T-cell (primary cell): Measurements from ENCODE around the gene CIPC. TPM values are rescaled to one million over a fixed set of nuclear protein-coding genes. Genes with fewer than 3 reads are reported as not detected.

Experiments
- ATAC-seq, 4 experiments: fragments of 200-7000 bp in 3 of 4; fragments of 150-1000 bp in 1 of 4; cut with Tn5 transposase; replicated peaks in 1 of 4; 1 replicate in 3 of 4; 2 replicates in 1 of 4; pipeline ENCODE4 v1.10.0; 2021; ENCODE audit warnings: moderate library complexity in 3 of 4, mild to moderate bottlenecking in 2 of 4, moderate number of reproducible peaks in 1 of 4
- CTCF ChIA-PET, 2 donors: fragments of 300-600 bp; sonication (Branson Sonifier 250); formaldehyde crosslinking; loops; one replicate each; lab custom pipeline; 2022; ENCODE audit warnings: antibody characterized with exemption in 2 of 2; lab: Charles Lee
- POLR2A ChIA-PET, 2 donors: fragments of 300-600 bp; sonication (Branson Sonifier 250); formaldehyde crosslinking; loops; one replicate each; lab custom pipeline; 2022; ENCODE audit warnings: antibody characterized with exemption in 2 of 2; lab: Charles Lee
- DNase-seq, 35 experiments: peaks; one replicate each; pipeline versions ENCODE4 v3.0.0 to v3.0.0-alpha.2; 2013 to 2023
- H3K27ac ChIP-seq: one replicate; pipeline ENCODE4 v1.5.1; 2013; ENCODE audit warnings: low read length
- H3K27me3 ChIP-seq, 2 experiments: replicated peaks in 1 of 2; 1 replicate in 1 of 2; 2 replicates in 1 of 2; pipeline versions ENCODE4 v1.6.1 to v1.7.0; 2013; ENCODE audit warnings: low read length in 1 of 2, mixed read lengths in 1 of 2; ENCODE audit not compliant: control insufficient read depth in 2 of 2, insufficient read depth in 2 of 2; ENCODE audit errors: extremely low read depth in 1 of 2
- H3K36me3 ChIP-seq, 2 donors: 1 replicate in 1 of 2; 2 replicates in 1 of 2; pipeline versions ENCODE4 v1.6.1 to v1.7.0; 2013; ENCODE audit warnings: low read length in 1 of 2; ENCODE audit not compliant: control insufficient read depth in 2 of 2, insufficient read depth in 1 of 2; ENCODE audit errors: extremely low read depth in 1 of 2
- H3K4me1 ChIP-seq, 2 experiments: 1 replicate in 1 of 2; 2 replicates in 1 of 2; pipeline versions ENCODE4 v1.6.1 to v1.7.0; 2013; ENCODE audit warnings: low read length in 2 of 2, mixed read lengths in 1 of 2; ENCODE audit not compliant: insufficient read depth in 2 of 2, control insufficient read depth in 1 of 2; ENCODE audit errors: extremely low read depth in 1 of 2
- H3K4me3 ChIP-seq, 2 donors: 1 replicate in 1 of 2; 2 replicates in 1 of 2; pipeline versions ENCODE4 v1.5.1 to v1.7.0; 2013; ENCODE audit warnings: mild to moderate bottlenecking in 2 of 2, low read length in 1 of 2, moderate library complexity in 1 of 2; ENCODE audit not compliant: control insufficient read depth in 1 of 2; ENCODE audit errors: extremely low read depth in 1 of 2
- H3K9me3 ChIP-seq: 2 replicates; pipeline ENCODE4 v1.7.0; 2013
- H3K27ac Mint-ChIP-seq, 2 donors: one replicate each; pipeline ENCODE4 v1.8.0; 2020 to 2021; ENCODE audit warnings: mild to moderate bottlenecking in 2 of 2, mixed read lengths in 2 of 2
- H3K27me3 Mint-ChIP-seq, 2 donors: one replicate each; pipeline ENCODE4 v1.8.0; 2021 to 2022; ENCODE audit warnings: mixed read lengths in 2 of 2
- H3K36me3 Mint-ChIP-seq: one replicate; pipeline ENCODE4 v1.8.0; 2021; ENCODE audit warnings: mixed read lengths
- H3K4me1 Mint-ChIP-seq, 3 donors: one replicate each; pipeline ENCODE4 v1.8.0; 2020 to 2022; ENCODE audit warnings: mixed read lengths in 3 of 3, mild to moderate bottlenecking in 1 of 3
- H3K4me3 Mint-ChIP-seq, 3 donors: one replicate each; pipeline ENCODE4 v1.8.0; 2020 to 2022; ENCODE audit warnings: mild to moderate bottlenecking in 3 of 3, mixed read lengths in 3 of 3, moderate library complexity in 3 of 3
- H3K9me3 Mint-ChIP-seq, 3 donors: one replicate each; pipeline ENCODE4 v1.8.0; 2020 to 2022; ENCODE audit warnings: mixed read lengths in 3 of 3
- WGBS: methylation state at CpG from one replicate; pipeline ENCODE4 v1.1.5; 2013; ENCODE audit warnings: missing lambda C conversion rate; ENCODE audit not compliant: insufficient coverage; 5-methylcytosine and 5-hydroxymethylcytosine counted together
- total RNA-seq, 35 experiments: library from RNA in 6 of 35; stranded (reverse) in 6 of 35; fragments of 120-200 nt in 1 of 35; gene quantifications; one replicate each; pipeline versions ENCODE4 v1.2.1 to v1.2.4 and lab custom pipeline; 2013 to 2026

Gene CIPC
- total RNA-seq, 5 donors from 2014 or later (not counting 1 experiment from before 2014, with no cell fraction given): 8.4 to 14.0 (median 11.8) TPM

DNA sequence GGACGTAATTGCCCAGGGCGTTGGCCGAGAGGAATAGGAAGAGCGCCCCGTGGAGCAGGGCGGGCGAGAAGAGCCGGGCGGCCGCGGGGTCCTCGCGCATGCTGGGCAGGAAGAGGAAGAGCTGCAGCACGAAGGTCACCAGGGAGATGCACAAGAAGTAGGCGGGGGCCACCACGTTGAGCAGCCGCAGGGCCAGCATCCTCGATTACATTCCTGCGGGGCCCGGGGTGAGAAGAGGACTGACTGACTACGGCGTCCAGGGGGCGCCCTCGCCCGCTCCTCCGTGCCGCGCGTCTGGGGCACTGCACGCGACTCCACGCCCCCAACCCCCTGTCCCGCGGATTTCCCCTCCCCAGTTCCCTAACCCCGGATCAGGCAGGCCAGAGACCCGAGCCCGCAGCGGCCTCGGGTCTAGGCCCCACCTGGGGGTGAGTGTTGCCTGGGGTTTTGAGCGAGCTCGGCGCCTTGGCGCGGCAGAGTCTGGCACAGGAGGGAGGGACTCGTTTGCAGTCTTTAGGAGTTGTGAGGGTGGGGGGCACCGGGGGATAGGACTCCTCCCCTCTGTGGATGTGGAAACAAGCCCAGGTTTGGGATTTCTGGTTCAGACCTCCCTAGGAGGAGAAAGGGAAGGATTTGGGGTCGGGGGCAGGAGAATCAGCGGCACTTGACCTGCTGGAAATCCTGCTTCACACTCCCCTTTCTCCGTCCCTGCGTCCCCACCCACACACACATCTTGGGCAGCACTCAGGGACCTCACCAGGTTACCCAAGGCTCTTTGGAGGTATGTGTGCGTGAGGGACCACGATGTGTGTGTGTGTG lies 41.7 kb downstream of the CIPC start:
- H3K36me3 Mint-ChIP-seq: no peaks in the 10 kb centered on the region

DNA sequence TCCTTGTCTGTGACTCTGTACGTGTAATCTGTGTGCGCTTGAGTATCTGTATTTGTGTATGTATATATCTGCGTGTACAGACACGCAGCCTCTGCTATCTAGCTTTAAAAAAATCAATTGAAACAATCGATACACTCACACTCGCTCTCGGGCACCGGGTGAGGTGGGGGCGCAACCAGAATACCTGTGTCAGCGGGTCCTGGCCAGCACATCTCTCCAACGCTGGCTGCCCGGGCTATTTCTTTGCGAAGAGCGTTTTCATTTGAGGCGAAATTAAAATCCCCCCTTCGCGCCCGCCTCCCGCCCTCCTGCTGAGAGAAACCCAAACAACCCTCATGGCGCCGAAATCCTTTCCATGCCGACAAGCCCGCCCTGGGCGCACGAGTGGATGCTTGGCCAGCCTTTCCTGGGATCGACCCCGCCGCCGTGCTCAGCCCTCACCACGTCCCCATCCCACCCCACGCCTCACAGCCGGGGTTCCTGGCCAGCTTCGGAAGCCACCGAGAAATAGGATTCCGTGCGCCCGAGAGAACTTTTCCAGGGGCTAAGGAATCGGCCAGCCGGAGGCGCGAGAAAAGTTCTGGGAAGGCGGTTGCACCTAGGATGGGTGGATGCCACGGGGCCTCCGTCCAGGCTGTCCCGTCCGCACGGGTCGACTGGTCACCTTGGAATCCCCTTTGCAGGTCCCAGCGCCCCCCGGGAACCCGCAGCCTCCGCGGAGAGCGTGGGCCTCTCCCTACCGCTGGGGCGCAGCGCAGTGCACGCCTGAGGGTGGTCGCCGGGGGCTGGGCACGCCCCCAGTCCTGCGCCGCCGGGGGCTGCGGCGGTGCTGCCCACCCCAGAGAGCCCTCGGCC lies 42.5 kb downstream of the CIPC start:
- WGBS: 4% methylated on average over 64 of the region's 67 CpGs

More for the DNA sequence above, 41.7 kb downstream of the CIPC start:
- Mint-ChIP-seq H3K4me3 (peak overlapping the region; percentile 45 to 67 (median 60)), H3K27me3 (peaks cover 65 to 86% of the 10 kb centered on the region in 2 donors), H3K9me3 (no peaks in the 10 kb centered on the region), H3K27ac (no peak overlapping the region), H3K4me1 (peaks cover 25 to 28% (median 26%) of the 10 kb centered on the region in 3 donors)
- peak in 14 of 35 experiments; percentile 9 to 55 (median 24) for DNase-seq
- ChIA-PET CTCF (interaction anchor here in 1 of 2 donors (0.6 kb wide), 1 partner anchor 177 kb away, joined by 6 read pairs; no protein-coding TSS in a partner anchor), POLR2A (no interaction called here)
- peak in 3 of 4 experiments; percentile 64 to 75 (median 67) for ATAC-seq
- Histone ChIP-seq H3K4me1 (peaks cover 0 to 26% of the 10 kb centered on the region in 2 experiments), H3K27ac (no peak overlapping the region), H3K27me3 (peaks cover 11 to 76% of the 10 kb centered on the region in 2 experiments), H3K9me3 (no peaks in the 10 kb centered on the region), H3K36me3 (no peaks in the 10 kb centered on the region), H3K4me3 (no peak overlapping the region)
- WGBS: 5% methylated on average over 18 of the region's 52 CpGs

DNA sequence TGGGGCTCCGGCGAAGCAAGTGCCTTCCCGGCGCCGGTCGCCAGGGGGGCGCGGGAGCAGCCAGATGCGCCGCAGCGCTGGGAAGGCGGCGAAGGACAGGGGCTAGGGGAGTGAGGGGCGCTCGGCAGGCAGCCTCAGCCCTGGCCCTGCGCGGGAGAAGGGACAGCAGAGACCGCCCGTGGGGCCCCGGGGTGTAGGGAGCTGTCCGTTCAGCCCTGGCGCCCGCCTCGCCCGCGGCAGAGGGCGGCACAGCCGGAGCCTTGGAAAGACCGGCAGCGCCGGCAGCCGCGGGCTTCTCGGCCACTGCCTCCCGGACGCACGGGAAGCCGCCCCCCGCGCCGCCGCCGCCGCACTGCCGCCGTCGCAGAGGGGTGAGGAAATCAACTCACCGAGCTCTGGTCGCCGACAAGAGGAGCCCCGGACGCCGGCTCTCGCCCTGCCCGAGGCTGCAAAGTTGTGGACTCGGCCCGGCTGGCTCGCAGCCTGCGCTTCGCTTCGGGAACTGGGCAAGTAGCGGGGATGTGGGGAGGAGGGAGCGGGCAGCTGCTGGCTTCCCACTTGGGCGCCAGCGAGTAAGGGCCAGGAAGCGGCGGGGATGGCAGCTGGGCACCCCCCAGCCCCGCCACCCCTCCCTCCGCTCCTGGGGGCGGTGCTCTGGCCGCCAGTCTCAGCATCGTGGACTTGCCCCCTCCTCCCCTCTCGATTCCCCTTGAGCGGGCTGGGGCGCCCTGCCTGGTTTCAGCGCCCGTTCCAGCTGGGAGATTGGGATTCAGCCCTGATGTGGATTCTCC lies 43.4 kb downstream of the CIPC start, which contains the start of gene ZDHHC22:
Gene ZDHHC22, minus strand, starts transcription at position 578 of the 791 bp plus-strand sequence. CDS start 2,053 bp downstream, outside the sequence.
- Mint-ChIP-seq H3K36me3 (no peaks in the 10 kb centered on the region), H3K27ac (no peak within 1 kb of the TSS), H3K9me3 (no peaks in the 10 kb centered on the region), H3K27me3 (peaks cover 69 to 85% of the 10 kb centered on the region in 2 donors), H3K4me1 (peaks cover 25 to 28% (median 26%) of the 10 kb centered on the region in 3 donors), H3K4me3 (peak within 1 kb of the TSS; percentile 25 to 69 (median 60))
- DNase-seq: no peak
- peak in 2 of 4 experiments; percentile 13 to 31 for ATAC-seq
- CTCF ChIA-PET: interaction anchor here in 1 of 2 donors (0.6 kb wide), 1 partner anchor 9 kb away, joined by 3 read pairs; no protein-coding TSS in a partner anchor
- Histone ChIP-seq H3K4me1 (peaks cover 0 to 26% of the 10 kb centered on the region in 2 experiments), H3K27ac (no peak within 1 kb of the TSS), H3K4me3 (no peak within 1 kb of the TSS), H3K36me3 (no peaks in the 10 kb centered on the region), H3K27me3 (peaks cover 16 to 74% of the 10 kb centered on the region in 2 experiments), H3K9me3 (no peaks in the 10 kb centered on the region)
- POLR2A ChIA-PET: no interaction called here
- WGBS: under 1% methylated on average over 65 of the region's 77 CpGs

More for the DNA sequence above, 42.5 kb downstream of the CIPC start:
- H3K4me3 ChIP-seq: no peak overlapping the region
- ATAC-seq (no peak), DNase-seq (no peak)
- Mint-ChIP-seq H3K4me1 (peaks cover 25 to 28% (median 26%) of the 10 kb centered on the region in 3 donors), H3K27me3 (peaks cover 66 to 84% of the 10 kb centered on the region in 2 donors), H3K27ac (no peak overlapping the region), H3K4me3 (peak overlapping the region; percentile 45 to 67 (median 60)), H3K36me3 (no peaks in the 10 kb centered on the region), H3K9me3 (no peaks in the 10 kb centered on the region)
- POLR2A ChIA-PET: no interaction called here
- H3K4me1 ChIP-seq: peaks cover 0 to 26% of the 10 kb centered on the region in 2 experiments
- CTCF ChIA-PET: no interaction called here
- H3K9me3 ChIP-seq: no peaks in the 10 kb centered on the region
- no peaks in the 10 kb centered on the region for H3K36me3 ChIP-seq
- H3K27ac ChIP-seq: no peak overlapping the region
- peaks cover 14 to 68% of the 10 kb centered on the region in 2 experiments for H3K27me3 ChIP-seq

DNA sequence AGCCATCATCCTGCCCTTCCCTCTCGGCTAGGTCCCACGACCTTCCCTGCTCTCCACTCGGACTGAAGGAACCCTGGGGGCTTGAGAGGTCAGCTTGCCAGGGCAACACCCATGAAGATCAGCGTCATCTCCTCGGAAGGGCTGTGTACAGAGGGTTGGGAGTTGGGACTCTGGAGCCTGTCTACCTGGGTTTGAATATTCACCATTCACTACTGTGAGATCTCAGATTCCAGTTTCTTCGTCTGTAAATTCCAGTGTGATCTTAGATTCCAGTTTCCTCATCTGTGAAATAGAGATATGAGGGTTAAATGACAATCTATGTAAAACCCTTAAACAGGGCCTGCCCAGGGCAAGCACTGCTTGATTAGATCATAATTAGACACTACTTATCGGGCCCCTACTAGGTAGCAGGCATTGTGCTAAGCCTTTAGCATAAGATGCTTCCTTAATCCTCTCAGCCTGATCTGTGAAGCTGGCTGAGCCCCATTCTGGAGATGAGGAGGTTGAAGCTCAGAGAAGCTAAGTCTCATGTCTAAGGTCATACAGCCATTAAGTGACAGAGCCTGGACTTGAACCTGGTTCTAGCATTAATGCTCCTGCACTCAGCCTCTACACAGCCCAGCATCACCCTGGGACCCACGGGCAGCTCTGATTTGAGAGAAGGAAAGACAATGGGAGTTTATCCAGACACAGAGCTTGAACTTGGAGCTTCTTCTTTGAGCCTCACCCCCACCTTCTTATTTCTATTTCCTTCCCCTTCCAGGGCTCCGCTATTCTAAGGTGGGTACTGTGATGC lies 44.1 kb downstream of the CIPC start:
- H3K4me1 ChIP-seq: peaks cover 0 to 26% of the 10 kb centered on the region in 2 experiments
- no peak overlapping the region for H3K4me3 ChIP-seq
- DNase-seq (no peak), ATAC-seq (no peak)
- ChIA-PET POLR2A (interaction anchor here in 1 of 2 donors (0.5 kb wide), 1 partner anchor 255 kb away, joined by 4 read pairs; no protein-coding TSS in a partner anchor), CTCF (interaction anchor here in 1 of 2 donors (0.6 kb wide), 1 partner anchor 10 kb away, joined by 3 read pairs; no protein-coding TSS in a partner anchor)
- no peaks in the 10 kb centered on the region for H3K36me3 ChIP-seq
- Mint-ChIP-seq H3K4me3 (peak overlapping the region; percentile 25 to 69 (median 44)), H3K4me1 (peaks cover 25 to 28% (median 26%) of the 10 kb centered on the region in 3 donors), H3K27me3 (peaks cover 69 to 85% of the 10 kb centered on the region in 2 donors), H3K9me3 (no peaks in the 10 kb centered on the region), H3K36me3 (no peaks in the 10 kb centered on the region), H3K27ac (no peak overlapping the region)
- WGBS: no CpG with 5 or more reads among the region's 9 CpGs
- no peak overlapping the region for H3K27ac ChIP-seq
- peaks cover 18 to 72% of the 10 kb centered on the region in 2 experiments for H3K27me3 ChIP-seq
- H3K9me3 ChIP-seq: no peaks in the 10 kb centered on the region

DNA sequence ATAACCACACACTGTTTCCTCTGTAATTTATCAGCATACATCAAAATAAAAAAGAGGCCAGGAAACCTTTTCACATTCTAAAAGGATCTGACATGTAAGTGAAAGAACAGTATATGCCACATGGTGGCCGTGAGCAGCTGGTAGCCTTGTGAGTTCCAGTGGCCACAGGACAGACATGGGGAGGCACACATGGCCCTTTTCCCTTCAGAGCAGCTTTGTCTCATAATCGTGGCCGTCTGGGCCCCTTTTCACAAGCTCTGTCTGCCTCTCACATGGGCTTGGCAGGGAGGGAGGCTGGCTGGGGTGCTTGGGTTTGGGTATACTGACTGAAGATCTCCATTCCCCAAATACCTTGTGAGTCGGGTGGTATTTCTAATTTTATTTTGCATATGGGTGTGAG lies 45.0 kb downstream of the CIPC start:
- Mint-ChIP-seq H3K27ac (no peak overlapping the region), H3K9me3 (no peaks in the 10 kb centered on the region), H3K4me3 (no peak overlapping the region), H3K4me1 (peaks cover 25 to 28% (median 26%) of the 10 kb centered on the region in 3 donors), H3K36me3 (no peaks in the 10 kb centered on the region), H3K27me3 (peaks cover 65 to 78% of the 10 kb centered on the region in 2 donors)
- ChIA-PET CTCF (no interaction called here), POLR2A (no interaction called here)
- ATAC-seq (no peak), DNase-seq (no peak)
- Histone ChIP-seq H3K27ac (no peak overlapping the region), H3K4me3 (no peak overlapping the region), H3K36me3 (no peaks in the 10 kb centered on the region), H3K9me3 (no peaks in the 10 kb centered on the region), H3K27me3 (peaks cover 20 to 67% of the 10 kb centered on the region in 2 experiments), H3K4me1 (peaks cover 0 to 26% of the 10 kb centered on the region in 2 experiments)
- WGBS: 5% methylated on average over 2 of the region's 4 CpGs
